ENCODE results near the gene ATRNL1.
"Not testable (repeated sequence)": the region's sequence is repeated elsewhere in the genome, so short reads cannot be mapped to it uniquely, and the experiment has no call there.

ATRNL1 gene

GRCh38 chr10:115092555-115093285, 445 bp upstream of the ATRNL1 start:
- DNase-seq = peak in 2 of 5 experiments; percentile 4 to 43

GRCh38 chr10:115093776-115094408, 727 bp downstream of the ATRNL1 start:
- DNase-seq = peak in 1 of 5 experiments; percentile 10

- DNase-seq = no peak
Measured at GRCh38 chr10:115094416-115095140, 1.4 kb downstream of the ATRNL1 start.

- DNase-seq = no peak
Measured at GRCh38 chr10:115095758-115096157, 2.6 kb downstream of the ATRNL1 start.

GRCh38 chr10:115103700-115104099, 10.5 kb downstream of the ATRNL1 start:
- no peak for DNase-seq

- not testable (repeated sequence) for DNase-seq
Measured at GRCh38 chr10:115105411-115105810, 12.2 kb downstream of the ATRNL1 start.

GRCh38 chr10:115107830-115108229, 14.7 kb downstream of the ATRNL1 start:
- DNase-seq = no peak

GRCh38 chr10:115117301-115117700, 24.1 kb downstream of the ATRNL1 start:
- no peak for DNase-seq

- DNase-seq = peak in 1 of 5 experiments; percentile 21
Measured at GRCh38 chr10:115118346-115118745, 25.2 kb downstream of the ATRNL1 start.

GRCh38 chr10:115125505-115125904, 32.3 kb downstream of the ATRNL1 start:
- DNase-seq = no peak

- DNase-seq = peak in 1 of 5 experiments; percentile 24
Measured at GRCh38 chr10:115129752-115130151, 36.6 kb downstream of the ATRNL1 start.

GRCh38 chr10:115136616-115137015, 43.5 kb downstream of the ATRNL1 start:
- no peak for DNase-seq

GRCh38 chr10:115141254-115141653, 48.1 kb downstream of the ATRNL1 start:
- no peak for DNase-seq

- no peak for DNase-seq
Measured at GRCh38 chr10:115157357-115157756, 64.2 kb downstream of the ATRNL1 start.

- no peak for DNase-seq
Measured at GRCh38 chr10:115163129-115163528, 70.0 kb downstream of the ATRNL1 start.

GRCh38 chr10:115164220-115164619, 71.1 kb downstream of the ATRNL1 start:
- no peak for DNase-seq

- DNase-seq = no peak
Measured at GRCh38 chr10:115167751-115168150, 74.6 kb downstream of the ATRNL1 start.

GRCh38 chr10:115171392-115171960, 78.3 kb downstream of the ATRNL1 start:
- no peak for DNase-seq

GRCh38 chr10:115173915-115174443, 80.8 kb downstream of the ATRNL1 start:
- DNase-seq = no peak

- DNase-seq = not testable (repeated sequence)
Measured at GRCh38 chr10:115207276-115207675, 114.1 kb downstream of the ATRNL1 start.

GRCh38 chr10:115209133-115209532, 116.0 kb downstream of the ATRNL1 start:
- DNase-seq = peak in 1 of 5 experiments; percentile 1

- no peak for DNase-seq
Measured at GRCh38 chr10:115214829-115215228, 121.7 kb downstream of the ATRNL1 start.

GRCh38 chr10:115219203-115219602, 126.0 kb downstream of the ATRNL1 start:
- no peak for DNase-seq

All from T-helper 2 cell (primary cell).